HepG2 (cell line): ENCODE data around the gene GUCY2D. TPM values are rescaled to one million over a fixed set of nuclear protein-coding genes. Genes with fewer than 3 reads are reported as not detected.

ENCODE experiments used
- ATAC-seq: fragments of 200-7000 bp; cut with Tn5 transposase; 3 replicates; pipeline ENCODE4 v1.9.1; 2020; ENCODE audit warnings: mild to moderate bottlenecking, moderate library complexity
- BruUV-seq: library from RNA; stranded (reverse); fragments of 400-500 nt; replicated peaks from 2 replicates; lab custom pipeline; 2021; lab: Mats Ljungman, UMichigan
- CTCF ChIA-PET: fragments of 300-600 bp; formaldehyde crosslinking; extraction: SDS; loops from one replicate; lab custom pipeline; 2021; ENCODE audit warnings: low total read pairs, inconsistent platforms, low intra/inter-chr PET ratio; lab: Yijun Ruan, JAX
- POLR2A ChIA-PET: fragments of 350-600 bp; sonication (Branson Sonifier 250); formaldehyde crosslinking; loops from one replicate; lab custom pipeline; 2020; ENCODE audit warnings: antibody characterized with exemption, inconsistent platforms; lab: Yijun Ruan, JAX
- DNase-seq: peaks from one replicate; pipeline ENCODE4 v3.0.0-alpha.2; 2015; ENCODE audit warnings: low spot score
- FAIRE-seq: peaks from 3 replicates; lab custom pipeline; 2011; peaks lifted over from hg19 to GRCh38; lab: Jason Lieb, UNC
- H2AFZ ChIP-seq: one replicate; pipeline ENCODE4 v1.6.1; 2011; ENCODE audit warnings: low read length, inconsistent platforms
- H3K27ac ChIP-seq: fragments of 300-600 bp; 3 replicates; pipeline ENCODE4 v1.8.0; 2011; ENCODE audit warnings: mixed run types, mild to moderate bottlenecking, mixed read lengths, low read length, inconsistent platforms; ENCODE audit not compliant: insufficient read depth; ENCODE audit errors: extremely low read length
- H3K27me3 ChIP-seq, 2 experiments: fragments of 200-600 bp in 1 of 2; 2 replicates in 1 of 2; 3 replicates in 1 of 2; pipeline versions ENCODE4 v1.6.0 to v1.8.0; 2011; ENCODE audit warnings: low read length in 2 of 2, mild to moderate bottlenecking in 2 of 2, moderate library complexity in 2 of 2, inconsistent platforms in 1 of 2; ENCODE audit not compliant: insufficient read depth in 2 of 2, control insufficient read depth in 1 of 2
- H3K36me3 ChIP-seq, 2 experiments: fragments of 200-600 bp in 1 of 2; replicated peaks in 1 of 2; 2 replicates in 1 of 2; 3 replicates in 1 of 2; pipeline versions ENCODE4 v1.5.1 to v1.8.0; 2011; ENCODE audit warnings: low read length in 2 of 2, inconsistent platforms in 1 of 2; ENCODE audit not compliant: insufficient read depth in 2 of 2, control insufficient read depth in 1 of 2
- H3K4me1 ChIP-seq: 2 replicates; pipeline ENCODE4 v1.5.1; 2012; ENCODE audit warnings: low read length, inconsistent platforms; ENCODE audit not compliant: insufficient read depth
- H3K4me2 ChIP-seq: 2 replicates; pipeline ENCODE4 v1.6.0; 2011; ENCODE audit warnings: low read depth, low read length, inconsistent platforms
- H3K4me3 ChIP-seq, 3 experiments: fragments of 200-600 bp in 1 of 3; sonication (generic), shearing (Covaris generic) in 1 of 3; replicated peaks in 1 of 3; 2 replicates each; pipeline ENCODE4 v1.5.1; 2011 to 2016; ENCODE audit warnings: low read length in 3 of 3, inconsistent platforms in 2 of 3, low read depth in 2 of 3, mild to moderate bottlenecking in 2 of 3, control low read depth in 1 of 3, mixed read lengths in 1 of 3; ENCODE audit not compliant: insufficient read depth in 1 of 3
- H3K79me2 ChIP-seq: one replicate; pipeline ENCODE4 v1.6.1; 2011; ENCODE audit warnings: low read length, inconsistent platforms; ENCODE audit not compliant: insufficient read depth
- H3K9ac ChIP-seq: 2 replicates; pipeline ENCODE4 v1.6.0; 2011; ENCODE audit warnings: mild to moderate bottlenecking, low read depth, low read length, inconsistent platforms; ENCODE audit not compliant: insufficient read depth
- H3K9me3 ChIP-seq: 2 replicates; pipeline ENCODE4 v1.5.1; 2012; ENCODE audit warnings: mild to moderate bottlenecking, low read length
- H4K20me1 ChIP-seq: 2 replicates; pipeline ENCODE4 v1.6.0; 2011; ENCODE audit warnings: inconsistent platforms, mild to moderate bottlenecking, low read length, moderate library complexity; ENCODE audit not compliant: insufficient read depth
- MAFG ChIP-seq: sonication (generic); formaldehyde crosslinking; IDR thresholded peaks from 2 replicates; pipeline ENCODE4 v1.5.1; 2020; ENCODE audit warnings: mild to moderate bottlenecking, missing genetic modification reagents
- POLR2A ChIP-seq, 2 experiments: IDR thresholded peaks; 2 replicates each; pipeline ENCODE4 v1.6.1; 2011; ENCODE audit warnings: low read depth in 2 of 2, low read length in 2 of 2, mild to moderate bottlenecking in 1 of 2, moderate library complexity in 1 of 2; ENCODE audit not compliant: insufficient read depth in 1 of 2
- ZSCAN25 ChIP-seq: sonication (generic); formaldehyde crosslinking; IDR thresholded peaks from 2 replicates; pipeline ENCODE4 v1.8.0; 2022; ENCODE audit warnings: mild to moderate bottlenecking, missing genetic modification reagents
- ZSCAN9 ChIP-seq: IDR thresholded peaks from 2 replicates; pipeline ENCODE4 v1.6.1; 2016; ENCODE audit warnings: borderline replicate concordance
- WGBS: methylation state at CpG from one replicate; pipeline ENCODE4 v1.1.6; 2017; ENCODE audit warnings: low lambda C conversion rate; 5-methylcytosine and 5-hydroxymethylcytosine counted together
- in situ Hi-C: cut with HindIII; loops from 2 replicates; pipeline ENCODE4 v1.10.0; 2017; ENCODE audit warnings: low pct_unique_long_range_greater_than_20kb; ENCODE audit not compliant: extremely low pct_ligation_motif_present
- intact Hi-C: fragments of 100-400 bp; cut with micrococcal nuclease; formaldehyde crosslinking; loops from one replicate; pipeline ENCODE4 v1.10.0; 2022; ENCODE audit not compliant: unreplicated experiment
- polyA plus RNA-seq, 8 experiments: library from polyadenylated mRNA; depleted of rRNA in 3 of 8; stranded (reverse) in 7 of 8; unstranded in 1 of 8; fragments of >200 nt; fragmentation: Illumina TruSeq in 4 of 8; extraction: Trizol in 4 of 8; gene quantifications; 2 replicates each; pipeline versions ENCODE4 v1.2.1 to v1.2.3, GENCODE V29; 2011 to 2016; ENCODE audit warnings: low read depth in 4 of 8, missing spikeins in 1 of 8, mixed read lengths in 1 of 8; ENCODE audit not compliant: insufficient read depth in 1 of 8
- total RNA-seq, 5 experiments: library from RNA; depleted of rRNA; stranded (reverse); fragments of >200 nt; fragmentation: Illumina TruSeq; extraction: Trizol; gene quantifications; 2 replicates each; pipeline ENCODE4 v1.2.3, GENCODE V29; 2016; ENCODE audit warnings: low read depth in 1 of 5
- TF ChIP-seq, protein P1 (sequence below): sonication (generic); formaldehyde crosslinking; IDR thresholded peaks from 2 replicates; pipeline ENCODE4 v1.4.0; 2020; ENCODE audit warnings: low read depth, mild to moderate bottlenecking, missing genetic modification reagents

Gene GUCY2D
- total and polyA plus RNA-seq, 2 of the 13 experiments (the other 11 are each of a cell fraction or from before 2014, with no cell fraction given) = not detected

DNA sequence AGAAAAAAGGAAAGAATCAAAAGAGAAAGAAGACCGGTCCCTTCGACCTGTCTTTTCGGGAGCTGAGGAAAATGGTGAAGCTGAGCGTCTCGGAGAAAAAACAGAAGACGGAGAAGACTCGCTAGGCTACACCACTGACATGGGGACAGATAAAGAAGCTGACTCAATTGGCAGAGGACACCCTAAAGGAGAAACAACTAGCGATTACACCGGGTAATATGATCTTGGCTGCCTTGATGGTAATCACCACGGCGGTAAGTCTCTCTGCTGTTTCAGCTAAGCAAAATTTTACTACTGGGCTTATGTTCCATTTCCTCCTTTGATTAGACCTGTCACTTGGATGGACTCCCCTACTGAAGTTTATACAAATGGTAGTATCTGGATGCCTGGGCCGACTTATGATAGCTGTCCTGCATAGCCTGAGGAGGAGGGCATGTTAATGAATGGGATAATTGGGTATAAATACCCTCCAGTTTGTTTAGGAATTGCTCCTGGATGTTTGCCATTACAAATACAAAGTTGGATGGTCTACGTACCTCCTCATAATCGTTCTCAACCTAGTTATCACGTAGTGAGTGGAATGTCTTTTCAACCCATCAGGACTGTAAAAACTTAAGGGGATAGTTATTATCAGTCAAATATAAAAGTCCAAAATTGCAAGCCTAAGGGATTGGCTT, 60.5 kb downstream of the GUCY2D start:
- intact Hi-C loops = loop anchor here (5.0 kb wide), 1 partner anchor 49 kb away; no protein-coding TSS in a partner anchor
- no peaks in the 10 kb centered on the region for H3K79me2 ChIP-seq
- H3K9me3 ChIP-seq = no peaks in the 10 kb centered on the region
- TF ChIP-seq MAFG (CRISPR knock-in tag) (no peak), POLR2A (IDR thresholded peaks at IDR 0.05; ENCODE audit: insufficient read depth in 1 of 2, low read depth in 2 of 2, low read length in 2 of 2) (peak in 1 of 2 experiments; percentile 43; a peak in 1 of 4 replicates)
- no peaks in the 10 kb centered on the region for H3K36me3 ChIP-seq
- WGBS = 78% methylated on average over 15 of the region's 15 CpGs
- no peak overlapping the region for H3K4me2 ChIP-seq
- peaks cover 4 to 23% of the 10 kb centered on the region in 2 experiments; a peak in 4 of 5 replicates for H3K27me3 ChIP-seq
- no peak overlapping the region for H3K27ac ChIP-seq
- DNase-seq = no peak
- no peak for FAIRE-seq
- H3K4me3 ChIP-seq = no peak overlapping the region
- no peak for ATAC-seq
- H3K4me1 ChIP-seq = peaks cover 21% of the 10 kb centered on the region
- no TSS peak for BruUV-seq
- CTCF ChIA-PET = no interaction called here
- POLR2A ChIA-PET = no interaction called here
- peaks cover 48% of the 10 kb centered on the region for H4K20me1 ChIP-seq
- in situ Hi-C loops = no loop called here
- no peak overlapping the region for H3K9ac ChIP-seq
- H2AFZ ChIP-seq = no peak overlapping the region

DNA sequence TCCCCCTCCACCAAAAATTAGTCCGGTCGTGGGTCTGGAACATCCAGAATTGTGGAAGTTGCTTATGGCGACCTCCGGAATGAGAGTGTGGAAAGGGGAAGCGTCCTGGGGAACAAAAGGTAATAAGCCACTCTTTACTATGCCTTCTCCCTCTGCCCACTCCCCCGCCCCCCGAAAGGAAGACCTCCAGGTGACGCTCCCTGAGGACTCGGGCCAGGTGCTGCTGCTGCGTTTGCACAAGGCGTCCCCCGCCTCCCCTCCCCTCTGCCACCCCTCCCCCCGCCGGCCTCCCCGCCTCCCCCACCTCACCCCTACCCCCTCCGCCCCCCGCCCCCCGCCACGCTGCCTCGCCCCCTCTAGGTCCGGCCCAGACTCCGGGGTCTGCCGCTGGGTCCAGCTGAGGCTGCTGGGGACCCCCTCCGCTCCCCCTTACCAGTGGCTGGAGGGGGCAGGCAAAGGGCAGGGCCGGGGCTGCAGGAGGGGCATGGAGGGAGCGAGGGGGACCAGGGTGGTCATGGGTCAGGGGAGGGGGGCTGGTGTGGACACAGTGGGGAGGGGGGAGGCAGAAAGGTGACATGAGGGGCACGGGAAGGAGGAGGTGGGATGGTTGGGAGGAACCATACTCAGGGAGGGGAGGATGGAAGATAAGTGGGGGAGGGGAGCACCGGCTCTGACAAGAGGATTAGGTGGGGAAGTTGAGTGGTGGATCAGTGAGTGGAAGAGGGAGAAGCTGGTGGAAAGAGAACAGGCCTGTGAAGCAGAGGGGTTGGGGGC, 61.5 kb downstream of the GUCY2D start:
- CTCF ChIA-PET = no interaction called here
- H3K79me2 ChIP-seq = no peaks in the 10 kb centered on the region
- no TSS peak for BruUV-seq
- no peak for FAIRE-seq
- no peak for ATAC-seq
- H3K4me1 ChIP-seq = peaks cover 11% of the 10 kb centered on the region
- no peak overlapping the region for H3K27ac ChIP-seq
- no peak overlapping the region for H3K9ac ChIP-seq
- peaks cover 43% of the 10 kb centered on the region for H4K20me1 ChIP-seq
- peak in 1 of 2 experiments; percentile 43; a peak in 2 of 4 replicates for TF ChIP-seq POLR2A (IDR thresholded peaks at IDR 0.05; ENCODE audit: insufficient read depth in 1 of 2, low read depth in 2 of 2, low read length in 2 of 2)
- peak; percentile 29; the same call in 1 of the 2 replicates for TF ChIP-seq ZSCAN25
- TF ChIP-seq ZSCAN9 (CRISPR knock-in tag) = no peak
- TF ChIP-seq, protein P1, sequence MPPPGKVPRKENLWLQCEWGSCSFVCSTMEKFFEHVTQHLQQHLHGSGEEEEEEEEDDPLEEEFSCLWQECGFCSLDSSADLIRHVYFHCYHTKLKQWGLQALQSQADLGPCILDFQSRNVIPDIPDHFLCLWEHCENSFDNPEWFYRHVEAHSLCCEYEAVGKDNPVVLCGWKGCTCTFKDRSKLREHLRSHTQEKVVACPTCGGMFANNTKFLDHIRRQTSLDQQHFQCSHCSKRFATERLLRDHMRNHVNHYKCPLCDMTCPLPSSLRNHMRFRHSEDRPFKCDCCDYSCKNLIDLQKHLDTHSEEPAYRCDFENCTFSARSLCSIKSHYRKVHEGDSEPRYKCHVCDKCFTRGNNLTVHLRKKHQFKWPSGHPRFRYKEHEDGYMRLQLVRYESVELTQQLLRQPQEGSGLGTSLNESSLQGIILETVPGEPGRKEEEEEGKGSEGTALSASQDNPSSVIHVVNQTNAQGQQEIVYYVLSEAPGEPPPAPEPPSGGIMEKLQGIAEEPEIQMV (CRISPR knock-in tag) = no peak
- TF ChIP-seq, all 625 proteins: peak for 2
- Histone ChIP-seq H2AFZ (no peak overlapping the region), H3K27me3 (peaks cover 6 to 22% of the 10 kb centered on the region in 2 experiments; a peak in 4 of 5 replicates), H3K9me3 (no peaks in the 10 kb centered on the region), H3K4me3 (no peak overlapping the region), H3K36me3 (no peaks in the 10 kb centered on the region), H3K4me2 (no peak overlapping the region)
- POLR2A ChIA-PET = no interaction called here
- DNase-seq = no peak
- in situ Hi-C loops = no loop called here
- 57% methylated on average over 27 of the region's 28 CpGs for WGBS
- intact Hi-C loops = loop anchor here (5.0 kb wide), 1 partner anchor 48 kb away; no protein-coding TSS in a partner anchor
